ENCODE results near the gene PCDHGB3.
A peak's percentile ranks its signal among the peaks of the same experiment; 100 is the strongest.

GRCh38 chr5:141354900-141355469 is 15.1 kb upstream of the PCDHGB3 start, which contains the start of gene PCDHGA4:
- TF ChIP-seq, protein P1, sequence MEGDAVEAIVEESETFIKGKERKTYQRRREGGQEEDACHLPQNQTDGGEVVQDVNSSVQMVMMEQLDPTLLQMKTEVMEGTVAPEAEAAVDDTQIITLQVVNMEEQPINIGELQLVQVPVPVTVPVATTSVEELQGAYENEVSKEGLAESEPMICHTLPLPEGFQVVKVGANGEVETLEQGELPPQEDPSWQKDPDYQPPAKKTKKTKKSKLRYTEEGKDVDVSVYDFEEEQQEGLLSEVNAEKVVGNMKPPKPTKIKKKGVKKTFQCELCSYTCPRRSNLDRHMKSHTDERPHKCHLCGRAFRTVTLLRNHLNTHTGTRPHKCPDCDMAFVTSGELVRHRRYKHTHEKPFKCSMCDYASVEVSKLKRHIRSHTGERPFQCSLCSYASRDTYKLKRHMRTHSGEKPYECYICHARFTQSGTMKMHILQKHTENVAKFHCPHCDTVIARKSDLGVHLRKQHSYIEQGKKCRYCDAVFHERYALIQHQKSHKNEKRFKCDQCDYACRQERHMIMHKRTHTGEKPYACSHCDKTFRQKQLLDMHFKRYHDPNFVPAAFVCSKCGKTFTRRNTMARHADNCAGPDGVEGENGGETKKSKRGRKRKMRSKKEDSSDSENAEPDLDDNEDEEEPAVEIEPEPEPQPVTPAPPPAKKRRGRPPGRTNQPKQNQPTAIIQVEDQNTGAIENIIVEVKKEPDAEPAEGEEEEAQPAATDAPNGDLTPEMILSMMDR (IDR thresholded peaks at IDR 0.05), result peak; percentile 58
- no peak for TF ChIP-seq EZH2 (IDR thresholded peaks at IDR 0.05; ENCODE audit: borderline replicate concordance, insufficient read depth, low read depth, low read length, poor library complexity, severe bottlenecking)
